ENCODE results near the gene SPRY4. TPM values are rescaled to one million over a fixed set of nuclear protein-coding genes. Genes with fewer than 3 reads are reported as not detected.

SPRY4 gene, protein sequence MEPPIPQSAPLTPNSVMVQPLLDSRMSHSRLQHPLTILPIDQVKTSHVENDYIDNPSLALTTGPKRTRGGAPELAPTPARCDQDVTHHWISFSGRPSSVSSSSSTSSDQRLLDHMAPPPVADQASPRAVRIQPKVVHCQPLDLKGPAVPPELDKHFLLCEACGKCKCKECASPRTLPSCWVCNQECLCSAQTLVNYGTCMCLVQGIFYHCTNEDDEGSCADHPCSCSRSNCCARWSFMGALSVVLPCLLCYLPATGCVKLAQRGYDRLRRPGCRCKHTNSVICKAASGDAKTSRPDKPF
- 34.5 and 41.9 TPM in 2 replicates for total RNA-seq (2022)
- Bru-seq, nascent RNA = percentile 95 among the genes with signal in this experiment
- percentile 73 among the genes with signal in this experiment for BruChase-seq, experiment 1, labeled RNA remaining after a 6-hour chase
- BruChase-seq, experiment 2, labeled RNA remaining after a 2-hour chase = percentile 90 among the genes with signal in this experiment
- long read RNA-seq, full-length matches to known transcripts = 104 of 113 reads
- long read RNA-seq, partial matches to known transcripts = 0 of 113 reads
- long read RNA-seq, other reads (novel, unspliced or antisense) = 9 of 113 reads

DNA sequence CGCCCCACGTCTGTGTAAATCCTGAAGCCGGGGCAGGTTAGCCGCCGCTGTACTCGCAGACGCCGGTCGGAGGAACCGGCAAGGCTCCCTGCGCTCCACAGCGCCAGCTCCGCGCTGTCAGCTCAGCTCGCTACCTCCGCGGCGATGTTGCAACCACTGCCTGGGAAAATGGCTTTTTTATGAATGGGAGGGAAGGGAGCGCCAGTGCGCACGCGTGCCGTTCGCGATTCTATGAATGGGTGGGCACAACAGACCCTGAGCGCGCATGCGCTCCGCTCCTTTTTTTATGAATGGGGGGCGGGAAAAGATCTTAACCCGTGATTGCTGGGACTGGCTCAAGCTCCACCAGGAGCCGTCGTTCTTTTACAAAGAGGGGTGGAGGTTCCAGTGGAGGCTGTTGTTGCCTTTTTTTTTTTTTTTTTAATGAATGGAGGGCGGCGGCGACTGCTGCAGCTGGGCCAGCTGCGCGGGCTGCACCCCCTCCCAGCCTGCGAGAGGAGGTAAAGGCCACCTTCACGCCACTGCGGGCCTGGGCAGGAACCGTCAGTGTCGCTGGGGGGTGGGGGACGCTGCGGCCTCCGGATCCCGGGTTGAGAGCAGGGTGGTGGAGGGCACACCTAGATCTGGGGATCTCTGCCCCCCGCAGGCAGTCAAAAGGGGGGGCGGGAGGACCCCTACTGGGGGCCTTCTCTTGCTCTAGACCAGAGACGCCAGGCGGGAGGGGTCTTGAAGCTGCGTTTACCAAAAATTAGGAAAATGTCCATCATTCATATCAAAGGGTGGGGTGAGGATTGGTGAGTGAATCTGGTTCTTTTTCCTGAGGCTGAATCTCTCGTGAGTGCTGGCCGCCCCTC, at the start of gene SPRY4:
Gene SPRY4, minus strand, starts transcription at position 151 of the 854 bp plus-strand sequence. CDS start 9,913 bp downstream, outside the sequence.
- BruUV-seq (replicated peaks) = no TSS peak
- no peaks in the 10 kb centered on the region for H3K9me3 Mint-ChIP-seq (ENCODE audit: unreplicated experiment)
- ChIA-PET CTCF (interaction anchor here (0.6 to 6.7 kb wide), 7 partner anchors 28 to 222 kb away, joined by 3 to 49 read pairs (median 4); no protein-coding TSS in a partner anchor), POLR2A (interaction anchor here (0.5 to 9.2 kb wide), 14 partner anchors 9 to 364 kb away, joined by 3 to 150 read pairs (median 3); partner anchors contain the start of gene GNPDA1)
- peak; percentile 100 for DNase-seq (ENCODE audit: unreplicated experiment)
- peak within 1 kb of the TSS; percentile 76 for H3K4me3 Mint-ChIP-seq (ENCODE audit: unreplicated experiment)
- peaks cover 55% of the 10 kb centered on the region for H3K4me1 Mint-ChIP-seq (ENCODE audit: insufficient read depth, unreplicated experiment)
- intact Hi-C loops (cut with micrococcal nuclease) = loop anchor here (1.0 to 5.0 kb wide), 5 partner anchors 32 to 173 kb away; no protein-coding TSS in a partner anchor
- H3K36me3 Mint-ChIP-seq (ENCODE audit: insufficient read depth, unreplicated experiment) = no peaks in the 10 kb centered on the region
- peak within 1 kb of the TSS; percentile 77 for H3K27ac Mint-ChIP-seq (ENCODE audit: low read depth, unreplicated experiment)
- H3K27me3 Mint-ChIP-seq (ENCODE audit: insufficient read depth, unreplicated experiment) = no peaks in the 10 kb centered on the region
- TF ChIP-seq, protein P1, sequence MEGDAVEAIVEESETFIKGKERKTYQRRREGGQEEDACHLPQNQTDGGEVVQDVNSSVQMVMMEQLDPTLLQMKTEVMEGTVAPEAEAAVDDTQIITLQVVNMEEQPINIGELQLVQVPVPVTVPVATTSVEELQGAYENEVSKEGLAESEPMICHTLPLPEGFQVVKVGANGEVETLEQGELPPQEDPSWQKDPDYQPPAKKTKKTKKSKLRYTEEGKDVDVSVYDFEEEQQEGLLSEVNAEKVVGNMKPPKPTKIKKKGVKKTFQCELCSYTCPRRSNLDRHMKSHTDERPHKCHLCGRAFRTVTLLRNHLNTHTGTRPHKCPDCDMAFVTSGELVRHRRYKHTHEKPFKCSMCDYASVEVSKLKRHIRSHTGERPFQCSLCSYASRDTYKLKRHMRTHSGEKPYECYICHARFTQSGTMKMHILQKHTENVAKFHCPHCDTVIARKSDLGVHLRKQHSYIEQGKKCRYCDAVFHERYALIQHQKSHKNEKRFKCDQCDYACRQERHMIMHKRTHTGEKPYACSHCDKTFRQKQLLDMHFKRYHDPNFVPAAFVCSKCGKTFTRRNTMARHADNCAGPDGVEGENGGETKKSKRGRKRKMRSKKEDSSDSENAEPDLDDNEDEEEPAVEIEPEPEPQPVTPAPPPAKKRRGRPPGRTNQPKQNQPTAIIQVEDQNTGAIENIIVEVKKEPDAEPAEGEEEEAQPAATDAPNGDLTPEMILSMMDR (IDR thresholded peaks at IDR 0.05; ENCODE audit: unreplicated experiment) = peak; percentile 6

DNA sequence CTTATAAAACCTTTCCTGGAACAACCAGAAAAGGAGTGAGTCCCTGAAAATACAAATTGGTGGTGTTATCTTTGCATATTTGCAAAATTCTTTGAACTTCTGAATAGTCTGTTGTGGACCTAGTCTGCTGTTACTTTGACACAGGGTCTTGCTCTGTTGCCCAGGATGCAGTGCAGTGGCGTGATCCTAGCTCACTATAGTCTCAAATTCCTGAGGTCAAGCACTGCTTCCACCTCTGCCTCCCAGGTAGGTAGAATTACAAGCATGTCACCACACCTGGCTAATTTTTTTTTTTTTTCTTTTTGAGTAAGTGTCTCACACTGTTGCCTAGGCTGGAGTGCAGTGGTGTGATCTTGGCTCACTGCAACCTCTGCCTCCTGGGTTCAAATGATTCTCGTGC, 43.7 kb upstream of the SPRY4 start:
- Mint-ChIP-seq H3K4me3 (ENCODE audit: unreplicated experiment) (no peak overlapping the region), H3K27me3 (ENCODE audit: insufficient read depth, unreplicated experiment) (no peaks in the 10 kb centered on the region), H3K27ac (ENCODE audit: low read depth, unreplicated experiment) (no peak overlapping the region), H3K36me3 (ENCODE audit: insufficient read depth, unreplicated experiment) (peaks cover 5% of the 10 kb centered on the region), H3K4me1 (ENCODE audit: insufficient read depth, unreplicated experiment) (peaks cover 8% of the 10 kb centered on the region), H3K9me3 (ENCODE audit: unreplicated experiment) (no peaks in the 10 kb centered on the region)
- intact Hi-C loops (cut with micrococcal nuclease) = no loop called here
- DNase-seq (ENCODE audit: unreplicated experiment) = no peak
- no TSS peak for BruUV-seq (replicated peaks)
- POLR2A ChIA-PET = interaction anchor here (0.6 to 1.2 kb wide), 4 partner anchors 11 to 1284 kb away, joined by 3 to 4 read pairs (median 4); no protein-coding TSS in a partner anchor
- TF ChIP-seq, protein P1 (IDR thresholded peaks at IDR 0.05; ENCODE audit: unreplicated experiment) = no peak
- CTCF ChIA-PET = interaction anchor here (0.7 to 1.3 kb wide), 4 partner anchors 19 to 215 kb away, joined by 3 to 4 read pairs (median 3); no protein-coding TSS in a partner anchor

DNA sequence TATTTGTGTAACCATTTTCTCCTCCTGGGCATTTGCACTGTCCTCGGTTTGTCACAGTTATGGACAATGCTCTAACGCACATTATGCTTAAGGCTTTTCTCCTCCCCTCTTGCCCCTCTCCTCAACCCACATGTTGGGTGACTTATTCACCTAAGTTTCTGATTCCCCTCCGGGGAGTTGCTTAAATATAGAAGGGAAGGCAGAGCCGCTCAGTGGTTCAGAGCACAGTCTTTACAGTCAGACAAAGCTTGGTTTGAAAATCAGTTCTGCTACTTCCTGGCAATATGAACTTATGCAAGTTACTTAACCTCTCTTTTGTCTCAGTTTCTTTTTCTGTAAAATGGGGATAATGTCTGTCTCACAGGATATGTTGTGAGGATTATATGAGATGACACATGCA, 41.2 kb upstream of the SPRY4 start:
- H3K4me3 Mint-ChIP-seq (ENCODE audit: unreplicated experiment) = no peak overlapping the region
- H3K4me1 Mint-ChIP-seq (ENCODE audit: insufficient read depth, unreplicated experiment) = peaks cover 20% of the 10 kb centered on the region
- DNase-seq (ENCODE audit: unreplicated experiment) = no peak
- H3K9me3 Mint-ChIP-seq (ENCODE audit: unreplicated experiment) = no peaks in the 10 kb centered on the region
- ChIA-PET POLR2A (interaction anchor here (0.6 kb wide), 1 partner anchor 46 kb away, joined by 4 read pairs; no protein-coding TSS in a partner anchor), CTCF (interaction anchor here (0.7 to 0.9 kb wide), 2 partner anchors 39 to 214 kb away, joined by 3 read pairs; no protein-coding TSS in a partner anchor)
- TF ChIP-seq, protein P1 (IDR thresholded peaks at IDR 0.05; ENCODE audit: unreplicated experiment) = no peak
- BruUV-seq (replicated peaks) = no TSS peak
- H3K36me3 Mint-ChIP-seq (ENCODE audit: insufficient read depth, unreplicated experiment) = no peaks in the 10 kb centered on the region
- intact Hi-C loops (cut with micrococcal nuclease) = no loop called here
- H3K27me3 Mint-ChIP-seq (ENCODE audit: insufficient read depth, unreplicated experiment) = no peaks in the 10 kb centered on the region
- no peak overlapping the region for H3K27ac Mint-ChIP-seq (ENCODE audit: low read depth, unreplicated experiment)
